Motor neuron (in vitro differentiated cells): Measurements from ENCODE around the gene ITPKB. TPM values are rescaled to one million over a fixed set of nuclear protein-coding genes. Genes with fewer than 3 reads are reported as not detected.

Experiments
- ATAC-seq, 8 experiments: fragments of 200-7000 bp; cut with Tn5 transposase; replicated peaks in 6 of 8; 2 replicates each; pipeline ENCODE4 v1.8.0; 2021; ENCODE audit warnings: mild to moderate bottlenecking in 8 of 8, moderate library complexity in 8 of 8
- H3K27ac ChIP-seq, 2 donors: fragments of 250-450 bp; sonication (Bioruptor Pico); 2 replicates each; pipeline ENCODE4 v1.9.0; 2021; ENCODE audit warnings: antibody characterized with exemption in 2 of 2, mild to moderate bottlenecking in 2 of 2, moderate library complexity in 1 of 2
- H3K4me1 ChIP-seq, 2 donors: fragments of 250-450 bp; sonication (Bioruptor Pico); replicated peaks in 1 of 2; 2 replicates each; pipeline ENCODE4 v1.6.1; 2021; ENCODE audit warnings: antibody characterized with exemption in 2 of 2, mild to moderate bottlenecking in 2 of 2, moderate library complexity in 1 of 2
- H3K4me3 ChIP-seq, 5 donors: fragments of 250-450 bp; sonication (Bioruptor Pico); 2 replicates each; pipeline ENCODE4 v1.9.0; 2021; ENCODE audit warnings: antibody characterized with exemption in 5 of 5, mild to moderate bottlenecking in 5 of 5, moderate library complexity in 4 of 5
- WGBS, 10 experiments: fragments of 450-650 bp; shearing (Covaris generic); methylation state at CpG; one replicate each; pipeline ENCODE4 v1.0.0; 2022; 5-methylcytosine and 5-hydroxymethylcytosine counted together
- in situ Hi-C, 9 experiments: fragments of 400-800 bp; cut with MboI; loops; one replicate each; pipeline ENCODE4 v1.15.0; 2021; ENCODE audit warnings: low sequenced_read_pairs in 9 of 9, low pct_unique_long_range_greater_than_20kb in 2 of 9; ENCODE audit not compliant: unreplicated experiment in 9 of 9
- total RNA-seq, 8 experiments: library from RNA; unstranded; fragments of 300-600 nt; gene quantifications; 2 replicates each; pipeline versions ENCODE4 v1.2.3 to v1.2.4, GENCODE V29; 2022

Gene ITPKB
- total RNA-seq, 8 experiments from 2014 or later: 0.54 to 48.6 (median 3.4) TPM

- no peak overlapping the region for H3K27ac ChIP-seq
- WGBS, 10 experiments: 0% methylated on average over 5 of the region's 6 CpGs; no CpG with 5 or more reads in 9 of the 10 experiments
These were observed 104.9 kb downstream of the ITPKB start for GRCh38 chr1:226634166-226634588.

GRCh38 chr1:226633541-226634165 is 105.4 kb downstream of the ITPKB start:
- ATAC-seq: peak in 7 of 8 experiments; percentile 1 to 51 (median 41)
- 13 to 95% (median 73%) methylated on average over 1 to 4 of the region's 7 CpGs; no CpG with 5 or more reads in 4 of the 10 experiments for WGBS, 10 experiments
- in situ Hi-C loops: loop anchor here (10.0 to 25.0 kb wide), 5 partner anchors 191 to 804 kb away; partner anchors contain the start of gene COQ8A (in 1 of the 9)
- H3K4me1 ChIP-seq: peaks cover 4 to 8% of the 10 kb centered on the region in 2 donors
- H3K4me3 ChIP-seq: no peak overlapping the region
- H3K27ac ChIP-seq: no peak overlapping the region

More at GRCh38 chr1:226634166-226634588, 104.9 kb downstream of the ITPKB start:
- ATAC-seq: peak; percentile 82 to 96 (median 92)
- in situ Hi-C loops: loop anchor here (10.0 to 25.0 kb wide), 5 partner anchors 191 to 803 kb away; partner anchors contain the start of gene COQ8A (in 1 of the 9)
- Histone ChIP-seq H3K4me3 (no peak overlapping the region), H3K4me1 (peaks cover 0 to 7% of the 10 kb centered on the region in 2 donors)

DNA sequence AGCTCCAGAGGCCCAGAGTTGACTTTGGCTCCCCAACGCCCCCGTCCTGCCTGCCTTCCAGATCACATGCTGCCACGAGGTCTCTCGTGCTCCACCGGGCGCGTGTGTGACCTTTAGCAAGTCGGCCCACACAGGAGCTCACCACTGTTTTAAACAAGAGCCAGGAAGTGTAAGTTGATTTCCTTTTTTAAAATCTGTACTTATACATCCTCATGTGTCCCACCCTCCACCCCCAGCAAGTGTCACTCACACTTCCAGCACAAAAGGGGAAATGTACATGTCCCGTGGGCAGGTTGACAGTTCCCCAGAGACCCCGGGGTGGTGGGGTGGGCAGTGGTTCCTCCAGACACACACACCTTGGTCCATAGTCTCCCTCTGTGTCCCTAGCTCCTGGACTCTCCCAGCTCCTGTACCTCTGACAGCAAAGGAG is 106.1 kb downstream of the ITPKB start:
- in situ Hi-C loops: loop anchor here (10.0 to 25.0 kb wide), 5 partner anchors 192 to 804 kb away; partner anchors contain the start of gene COQ8A (in 1 of the 9)
- 50 to 100% (median 84%) methylated on average over 1 to 7 of the region's 10 CpGs; no CpG with 5 or more reads in 3 of the 10 experiments for WGBS, 10 experiments
- peaks cover 6 to 10% of the 10 kb centered on the region in 2 donors for H3K4me1 ChIP-seq
- no peak overlapping the region for H3K27ac ChIP-seq
- no peak overlapping the region for H3K4me3 ChIP-seq
- ATAC-seq: no peak

DNA sequence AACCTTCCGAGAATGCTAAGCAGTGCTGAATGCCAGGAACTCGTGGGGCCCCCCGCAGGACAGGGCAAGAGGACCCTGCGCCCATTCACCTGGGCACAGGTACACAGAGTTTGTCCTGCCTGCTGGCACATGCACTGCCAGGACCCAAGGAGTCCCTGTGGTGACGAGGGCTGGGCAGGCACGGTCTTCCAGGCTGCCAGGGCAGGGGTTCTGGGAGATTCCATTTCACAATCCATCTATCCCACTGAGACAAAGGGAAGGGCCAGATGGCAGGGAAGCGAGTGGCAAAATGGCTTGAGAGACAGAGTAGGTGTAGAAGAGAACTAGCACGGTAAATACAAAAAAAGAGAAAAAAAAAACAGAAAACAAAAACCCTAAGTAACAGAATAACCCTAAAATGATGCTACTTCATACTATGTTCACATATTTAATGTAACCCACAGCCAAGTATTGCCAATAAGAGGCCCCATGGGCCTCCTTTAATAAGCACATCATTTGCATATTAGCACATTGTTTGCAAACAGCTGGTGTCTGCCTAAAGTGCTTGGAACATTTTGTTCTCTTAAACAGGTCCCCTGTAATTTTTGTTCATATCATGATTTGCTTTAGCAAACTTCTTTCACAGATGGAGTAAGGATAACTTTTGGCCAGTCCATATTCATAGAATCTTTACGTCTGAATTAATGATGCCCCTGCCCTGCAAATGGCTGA is 106.8 kb downstream of the ITPKB start:
- Histone ChIP-seq H3K27ac (no peak overlapping the region), H3K4me3 (no peak overlapping the region), H3K4me1 (peaks cover 6 to 9% of the 10 kb centered on the region in 2 donors)
- WGBS, 10 experiments: 55 to 97% (median 84%) methylated on average over 3 to 9 of the region's 9 CpGs
- in situ Hi-C loops: loop anchor here (10.0 to 25.0 kb wide), 5 partner anchors 192 to 805 kb away; partner anchors contain the start of gene COQ8A (in 1 of the 9)
- peak in 1 of 8 experiments; percentile 30 for ATAC-seq

DNA sequence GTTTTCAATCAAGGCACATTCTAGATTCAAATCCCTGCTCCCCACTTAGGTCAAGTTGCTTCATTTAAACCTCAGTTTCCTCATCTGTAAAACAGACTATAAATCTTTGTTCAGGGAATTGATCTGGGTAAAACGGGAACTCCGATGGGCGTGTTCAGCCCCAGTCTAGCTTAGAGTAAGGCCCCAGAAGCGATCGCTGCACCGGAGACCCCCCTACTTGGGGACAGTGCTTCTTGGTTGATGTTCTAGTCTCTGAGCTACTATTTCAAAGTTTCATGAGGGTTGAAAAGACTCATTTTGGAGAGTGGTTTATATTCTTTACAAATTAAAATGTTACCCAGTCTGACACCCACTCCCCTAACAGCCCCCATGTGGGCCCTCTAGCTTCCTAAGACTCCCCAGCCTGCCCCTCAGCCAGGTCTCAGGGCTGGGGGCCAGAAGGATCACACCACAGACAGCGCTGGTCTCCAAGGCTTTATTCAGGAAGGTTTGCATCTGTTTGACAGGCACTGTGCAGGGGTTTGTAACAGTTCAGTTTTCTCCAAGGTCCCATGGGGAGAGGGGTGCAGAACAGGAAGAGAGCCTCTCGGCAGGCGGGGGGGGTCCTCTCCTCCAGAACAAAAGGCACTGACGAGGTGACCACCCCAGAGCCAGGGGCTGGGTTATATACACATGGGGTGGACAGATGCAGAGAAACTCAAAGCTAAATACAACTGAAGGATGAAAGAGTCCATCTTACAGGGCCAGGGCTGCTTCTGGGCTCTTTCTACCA is 107.7 kb downstream of the ITPKB start:
- 48 to 100% (median 74%) methylated on average over 1 to 10 of the region's 10 CpGs; no CpG with 5 or more reads in 3 of the 10 experiments for WGBS, 10 experiments
- Histone ChIP-seq H3K4me1 (peaks cover 6 to 9% of the 10 kb centered on the region in 2 donors), H3K4me3 (no peak overlapping the region), H3K27ac (no peak overlapping the region)
- no peak for ATAC-seq
- in situ Hi-C loops: loop anchor here (10.0 to 25.0 kb wide), 5 partner anchors 193 to 806 kb away; partner anchors contain the start of gene COQ8A (in 1 of the 9)

GRCh38 chr1:226630592-226630991 is 108.5 kb downstream of the ITPKB start:
- ATAC-seq: no peak
- H3K27ac ChIP-seq: no peak overlapping the region
- whole genome bisulfite sequencing, 10 experiments: 67 to 100% (median 97%) methylated on average over 2 to 3 of the region's 3 CpGs
- H3K4me1 ChIP-seq: peaks cover 6 to 9% of the 10 kb centered on the region in 2 donors
- H3K4me3 ChIP-seq: no peak overlapping the region
- in situ Hi-C loops: loop anchor here (10.0 to 25.0 kb wide), 5 partner anchors 194 to 807 kb away; partner anchors contain the start of gene COQ8A (in 1 of the 9)

DNA sequence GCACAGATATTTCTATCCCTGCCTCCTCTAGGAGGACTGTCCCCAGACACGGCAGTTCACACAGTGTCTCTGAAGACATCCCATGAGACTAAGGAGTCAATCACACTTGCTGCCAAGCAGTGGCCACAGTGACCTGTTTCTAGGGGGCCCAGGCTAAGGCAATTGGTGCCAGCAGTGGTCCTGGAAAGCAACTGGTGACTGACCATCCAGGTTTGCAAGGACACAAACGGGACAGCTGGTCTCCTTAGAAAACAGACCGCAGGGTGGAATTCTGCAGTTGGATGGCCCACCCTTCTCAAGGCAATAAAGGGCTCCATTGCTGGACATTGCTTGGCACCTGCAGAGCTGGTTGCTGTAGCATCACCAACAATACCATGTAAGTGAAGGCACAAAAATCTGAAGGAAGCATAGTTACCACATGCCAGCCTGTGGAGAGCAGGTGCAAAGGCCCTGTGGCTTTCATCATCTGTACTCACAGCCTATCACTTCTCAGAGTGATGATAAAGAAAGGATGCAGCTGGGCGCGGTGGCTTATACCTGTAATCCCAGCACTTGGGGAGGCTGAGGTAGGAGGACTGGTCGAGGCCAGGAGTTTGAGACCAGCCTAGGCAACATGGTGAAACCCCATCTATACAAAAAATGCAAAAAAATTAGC is 109.1 kb downstream of the ITPKB start:
- H3K4me1 ChIP-seq: peaks cover 6 to 9% of the 10 kb centered on the region in 2 donors
- in situ Hi-C loops: loop anchor here (10.0 to 25.0 kb wide), 5 partner anchors 195 to 807 kb away; partner anchors contain the start of gene COQ8A (in 1 of the 9)
- H3K27ac ChIP-seq: no peak overlapping the region
- no peak for ATAC-seq
- no peak overlapping the region for H3K4me3 ChIP-seq
- WGBS, 10 experiments: 14 to 100% (median 80%) methylated on average over 1 to 6 of the region's 6 CpGs; no CpG with 5 or more reads in 3 of the 10 experiments

GRCh38 chr1:226629210-226629895 is 109.7 kb downstream of the ITPKB start:
- WGBS, 10 experiments: 79 to 100% (median 87%) methylated on average over 1 to 9 of the region's 18 CpGs
- Histone ChIP-seq H3K27ac (no peak overlapping the region), H3K4me1 (peaks cover 6 to 9% of the 10 kb centered on the region in 2 donors), H3K4me3 (no peak overlapping the region)
- ATAC-seq: no peak
- in situ Hi-C loops: loop anchor here in 6 of 9 experiments (25.0 kb wide), 3 partner anchors 208 to 808 kb away; partner anchors contain the start of gene COQ8A (in 1 of the 6)

GRCh38 chr1:226628612-226629155 is 110.4 kb downstream of the ITPKB start:
- Histone ChIP-seq H3K27ac (no peak overlapping the region), H3K4me3 (no peak overlapping the region), H3K4me1 (peaks cover 6% of the 10 kb centered on the region in 2 donors)
- in situ Hi-C loops: loop anchor here in 6 of 9 experiments (25.0 kb wide), 3 partner anchors 209 to 809 kb away; partner anchors contain the start of gene COQ8A (in 1 of the 6)
- ATAC-seq: peak in 3 of 8 experiments; percentile 31 to 79 (median 41)
- WGBS, 10 experiments: 72 to 100% (median 84%) methylated on average over 1 to 9 of the region's 10 CpGs; no CpG with 5 or more reads in 2 of the 10 experiments

DNA sequence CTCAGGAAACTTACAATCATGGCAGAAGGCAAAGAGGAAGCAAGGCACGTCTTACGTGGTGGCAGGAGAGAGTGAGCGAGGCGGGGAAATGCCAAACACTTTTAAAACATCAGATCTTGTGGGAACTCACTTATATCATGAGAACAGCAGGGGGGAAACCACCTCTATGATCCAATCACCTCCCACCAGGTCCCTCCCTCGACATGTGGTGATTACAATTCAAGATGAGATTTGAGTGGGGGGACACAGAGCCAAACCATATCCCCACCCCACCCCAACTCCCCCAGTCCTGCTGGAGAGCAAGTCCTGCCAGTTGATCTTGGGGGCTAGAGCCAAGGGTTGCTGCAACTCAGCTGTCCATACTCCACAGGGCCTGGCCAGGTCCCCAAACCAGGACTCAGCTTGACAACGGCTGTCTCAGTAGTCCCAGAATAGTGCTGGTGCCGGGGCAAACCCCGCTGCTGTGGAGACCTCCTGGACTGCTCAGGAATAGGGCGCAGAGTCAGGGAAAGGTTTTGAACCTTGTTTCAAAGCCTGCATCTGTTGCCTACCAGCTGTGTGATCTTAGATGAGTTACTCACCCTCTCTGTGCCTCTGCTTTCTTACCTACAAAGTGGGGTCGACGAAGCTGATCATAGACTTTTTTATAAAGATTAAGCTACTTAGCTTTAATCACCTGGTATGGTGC is 111.0 kb downstream of the ITPKB start:
- ATAC-seq: no peak
- in situ Hi-C loops: loop anchor here in 6 of 9 experiments (25.0 kb wide), 3 partner anchors 209 to 809 kb away; partner anchors contain the start of gene COQ8A (in 1 of the 6)
- no peak overlapping the region for H3K27ac ChIP-seq
- 70 to 100% (median 88%) methylated on average over 1 to 7 of the region's 11 CpGs; no CpG with 5 or more reads in 1 of the 10 experiments for WGBS, 10 experiments
- H3K4me1 ChIP-seq: peaks cover 6% of the 10 kb centered on the region in 2 donors
- no peak overlapping the region for H3K4me3 ChIP-seq
